ENCODE data around the gene HACD2. TPM values are rescaled to one million over a fixed set of nuclear protein-coding genes. Genes with fewer than 3 reads are reported as not detected.

HACD2 gene
- total RNA-seq, 1 experiment from 2014 or later: 43.0 TPM

DNA sequence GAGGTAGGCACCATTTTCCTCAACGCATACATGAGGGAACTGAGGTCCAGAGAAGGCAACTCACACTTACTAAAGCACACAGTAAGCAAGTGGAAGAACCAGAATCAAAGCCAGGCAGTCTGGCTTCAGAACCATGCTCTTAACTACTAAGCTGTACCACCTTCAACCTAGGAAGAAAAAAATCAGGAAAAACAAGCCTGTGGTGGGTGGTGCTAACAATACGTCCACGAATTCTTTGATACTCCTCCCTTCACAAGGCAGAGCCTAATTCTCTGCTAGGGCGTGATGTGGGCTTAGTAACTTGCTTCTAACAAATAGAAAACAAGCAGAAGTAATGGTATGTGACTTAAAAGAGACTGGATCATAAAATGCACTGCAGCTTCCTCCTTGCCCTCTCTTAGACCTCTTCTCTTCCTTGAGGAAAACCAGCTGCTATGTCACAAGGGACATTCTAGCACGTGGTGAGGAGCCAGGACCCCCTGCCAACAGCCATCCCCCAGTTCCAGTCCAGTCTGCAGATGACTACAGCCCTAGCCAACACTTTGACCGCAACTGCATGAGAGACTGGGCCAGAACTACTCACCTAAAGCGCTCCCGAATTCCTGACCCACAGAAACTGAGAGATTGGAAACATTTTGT lies 36.9 kb downstream of the HACD2 start:
- BruUV-seq (replicated peaks): no TSS peak
- H3K27ac ChIP-seq (ENCODE audit: low read depth, low read length): no peak overlapping the region
- CTCF ChIA-PET: interaction anchor here (1.0 to 1.9 kb wide), 2 partner anchors 11 to 15 kb away, joined by 3 to 6 read pairs; no protein-coding TSS in a partner anchor

More for the DNA sequence above, 36.9 kb downstream of the HACD2 start:
- Histone ChIP-seq H3K4me2 (ENCODE audit: low read length) (no peak overlapping the region), H3K4me3 (replicated peaks in 1 of 2; ENCODE audit: low read depth in 1 of 2, low read length in 2 of 2) (no peak overlapping the region), H3K36me3 (ENCODE audit: control insufficient read depth in 1 of 2, insufficient read depth in 2 of 2, low read length in 2 of 2) (peaks cover 0 to 5% of the 10 kb centered on the region in 2 experiments; a peak in 1 of 4 replicates), H3K27me3 (ENCODE audit: insufficient read depth, low read length) (no peaks in the 10 kb centered on the region), H4K20me1 (ENCODE audit: insufficient read depth) (no peaks in the 10 kb centered on the region), H3K9ac (ENCODE audit: low read length) (no peak overlapping the region), H2AFZ (ENCODE audit: low read depth, low read length, poor library complexity, severe bottlenecking) (no peak overlapping the region), H3K79me2 (ENCODE audit: insufficient read depth, low read length) (no peaks in the 10 kb centered on the region), H3K4me1 (ENCODE audit: control insufficient read depth in 1 of 2, insufficient read depth in 2 of 2, low read length in 2 of 2) (no peaks in the 10 kb centered on the region), H3K9me2 (ENCODE audit: insufficient read depth) (no peaks in the 10 kb centered on the region), H3K9me3 (ENCODE audit: control insufficient read depth in 1 of 2, insufficient read depth in 1 of 2, low read depth in 1 of 2, low read length in 2 of 2) (no peaks in the 10 kb centered on the region)
- POLR2A ChIA-PET: no interaction called here
- TF ChIP-seq SIN3A (IDR thresholded peaks at IDR 0.05; ENCODE audit: low read depth): no peak
- no peak for TF ChIP-seq POLR2A (IDR thresholded peaks at IDR 0.05; ENCODE audit: borderline replicate concordance, extremely low read depth, insufficient read depth, insufficient read length)
- TF ChIP-seq, protein P1, sequence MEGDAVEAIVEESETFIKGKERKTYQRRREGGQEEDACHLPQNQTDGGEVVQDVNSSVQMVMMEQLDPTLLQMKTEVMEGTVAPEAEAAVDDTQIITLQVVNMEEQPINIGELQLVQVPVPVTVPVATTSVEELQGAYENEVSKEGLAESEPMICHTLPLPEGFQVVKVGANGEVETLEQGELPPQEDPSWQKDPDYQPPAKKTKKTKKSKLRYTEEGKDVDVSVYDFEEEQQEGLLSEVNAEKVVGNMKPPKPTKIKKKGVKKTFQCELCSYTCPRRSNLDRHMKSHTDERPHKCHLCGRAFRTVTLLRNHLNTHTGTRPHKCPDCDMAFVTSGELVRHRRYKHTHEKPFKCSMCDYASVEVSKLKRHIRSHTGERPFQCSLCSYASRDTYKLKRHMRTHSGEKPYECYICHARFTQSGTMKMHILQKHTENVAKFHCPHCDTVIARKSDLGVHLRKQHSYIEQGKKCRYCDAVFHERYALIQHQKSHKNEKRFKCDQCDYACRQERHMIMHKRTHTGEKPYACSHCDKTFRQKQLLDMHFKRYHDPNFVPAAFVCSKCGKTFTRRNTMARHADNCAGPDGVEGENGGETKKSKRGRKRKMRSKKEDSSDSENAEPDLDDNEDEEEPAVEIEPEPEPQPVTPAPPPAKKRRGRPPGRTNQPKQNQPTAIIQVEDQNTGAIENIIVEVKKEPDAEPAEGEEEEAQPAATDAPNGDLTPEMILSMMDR (IDR thresholded peaks at IDR 0.05 in 2 of 3, conservative IDR thresholded peaks at IDR 0.05 in 1 of 3; ENCODE audit: borderline replicate concordance in 1 of 3, insufficient read depth in 1 of 3, low read depth in 2 of 3, low read length in 2 of 3): no peak
- TF ChIP-seq TCF7L2 (IDR thresholded peaks at IDR 0.05; ENCODE audit: borderline replicate concordance, extremely low read depth, insufficient read depth, insufficient read length): no peak
- no peak for TF ChIP-seq YY1 (IDR thresholded peaks at IDR 0.05; ENCODE audit: extremely low read depth, insufficient replicate concordance, low read depth, low read length)
- TF ChIP-seq ZNF274 (IDR thresholded peaks at IDR 0.05; ENCODE audit: low read depth, low read length): no peak
- TF ChIP-seq CBX3 (IDR thresholded peaks at IDR 0.05; ENCODE audit: low read depth): no peak
- no peak for TF ChIP-seq FOSL1 (IDR thresholded peaks at IDR 0.05; ENCODE audit: low read depth)
- TF ChIP-seq CEBPB (IDR thresholded peaks at IDR 0.05; ENCODE audit: low read depth): no peak
- TF ChIP-seq SRF (IDR thresholded peaks at IDR 0.05; ENCODE audit: low read depth): no peak
- no peak for TF ChIP-seq EZH2 (IDR thresholded peaks at IDR 0.05)
- TF ChIP-seq, protein P2, sequence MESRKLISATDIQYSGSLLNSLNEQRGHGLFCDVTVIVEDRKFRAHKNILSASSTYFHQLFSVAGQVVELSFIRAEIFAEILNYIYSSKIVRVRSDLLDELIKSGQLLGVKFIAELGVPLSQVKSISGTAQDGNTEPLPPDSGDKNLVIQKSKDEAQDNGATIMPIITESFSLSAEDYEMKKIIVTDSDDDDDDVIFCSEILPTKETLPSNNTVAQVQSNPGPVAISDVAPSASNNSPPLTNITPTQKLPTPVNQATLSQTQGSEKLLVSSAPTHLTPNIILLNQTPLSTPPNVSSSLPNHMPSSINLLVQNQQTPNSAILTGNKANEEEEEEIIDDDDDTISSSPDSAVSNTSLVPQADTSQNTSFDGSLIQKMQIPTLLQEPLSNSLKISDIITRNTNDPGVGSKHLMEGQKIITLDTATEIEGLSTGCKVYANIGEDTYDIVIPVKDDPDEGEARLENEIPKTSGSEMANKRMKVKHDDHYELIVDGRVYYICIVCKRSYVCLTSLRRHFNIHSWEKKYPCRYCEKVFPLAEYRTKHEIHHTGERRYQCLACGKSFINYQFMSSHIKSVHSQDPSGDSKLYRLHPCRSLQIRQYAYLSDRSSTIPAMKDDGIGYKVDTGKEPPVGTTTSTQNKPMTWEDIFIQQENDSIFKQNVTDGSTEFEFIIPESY (IDR thresholded peaks at IDR 0.05; ENCODE audit: extremely low read depth, insufficient replicate concordance, low read length): no peak
- TF ChIP-seq ZFX (IDR thresholded peaks at IDR 0.05): no peak
- ATAC-seq (no peak), DNase-seq (ENCODE audit: low read depth, low spot score) (no peak)
- intact Hi-C loops (cut with micrococcal nuclease): no loop called here
- RAD21 ChIA-PET (ENCODE audit: low non-redundant PET in 1 of 2, low total read pairs in 2 of 2, uncharacterized antibody in 2 of 2, unreplicated experiment in 2 of 2): no interaction called here

All from HCT116 (cell line).